K562 (cell line): ENCODE measurements around the gene JMY. TPM values are rescaled to one million over a fixed set of nuclear protein-coding genes. Genes with fewer than 3 reads are reported as not detected.

Source experiments
- EZH2 ChIP-seq: IDR thresholded peaks from 2 replicates; pipeline ENCODE4 v1.6.1; 2012; ENCODE audit warnings: low read depth, mild to moderate bottlenecking, inconsistent platforms, low read length, borderline replicate concordance
- ZNF311 ChIP-seq: fragments of 250-450 bp; sonication (Bioruptor Pico); IDR thresholded peaks from 2 replicates; pipeline ENCODE4 v1.4.0; 2020; ENCODE audit warnings: mild to moderate bottlenecking, moderate library complexity
- polyA plus RNA-seq, 8 experiments: library from polyadenylated mRNA; depleted of rRNA in 4 of 8; stranded (reverse) in 5 of 8; unstranded in 3 of 8; fragments of >200 nt; fragmentation: Nextera tagmentation in 2 of 8; fragmentation: Illumina TruSeq in 1 of 8; extraction: Ambion mirVana in 2 of 8; extraction: Trizol in 1 of 8; gene quantifications; 2 replicates each; pipeline versions ENCODE4 v1.2.1 to v1.2.3, GENCODE V29; 2011 to 2014; ENCODE audit warnings: inconsistent platforms in 1 of 8, missing spikeins in 1 of 8
- total RNA-seq, 7 experiments: library from RNA; depleted of rRNA in 6 of 7; stranded (reverse); fragments of >200 nt in 6 of 7; fragmentation: Illumina TruSeq in 2 of 7; extraction: Trizol in 2 of 7; gene quantifications; 2 replicates each; pipeline versions ENCODE4 v1.2.1 to v1.2.3, GENCODE V29; 2011 to 2021; ENCODE audit warnings: low replicate concordance in 1 of 7
- TF ChIP-seq, protein P1 (sequence below): fragments of 250-450 bp; sonication (Bioruptor Pico); IDR thresholded peaks from 2 replicates; pipeline ENCODE4 v1.4.0; 2020
- TF ChIP-seq, protein P2 (sequence below), 3 experiments: IDR thresholded peaks in 2 of 3; conservative IDR thresholded peaks in 1 of 3; 2 replicates each; pipeline ENCODE4 v1.5.1; 2011 to 2012; ENCODE audit warnings: low read length in 3 of 3, mild to moderate bottlenecking in 3 of 3, control low read depth in 2 of 3, improper control_type of control experiment in 1 of 3, inconsistent platforms in 1 of 3, low read depth in 1 of 3, mixed read lengths in 1 of 3, moderate library complexity in 1 of 3; ENCODE audit not compliant: insufficient read depth in 2 of 3
- TF ChIP-seq, protein P3 (sequence below): IDR thresholded peaks from 2 replicates; pipeline ENCODE4 v1.6.1; 2011; ENCODE audit warnings: borderline replicate concordance, low read depth, mild to moderate bottlenecking, moderate library complexity, low read length; ENCODE audit not compliant: insufficient read depth, poor library complexity, severe bottlenecking
- TF ChIP-seq, protein P4 (sequence below), 2 experiments: fragments of 450-650 bp; formaldehyde crosslinking in 1 of 2; IDR thresholded peaks; 2 replicates each; pipeline versions ENCODE4 v1.4.0 to v1.6.1; 2014 to 2020; ENCODE audit warnings: mild to moderate bottlenecking in 2 of 2, borderline replicate concordance in 1 of 2, low read depth in 1 of 2

JMY gene
- total and polyA plus RNA-seq, 9 of the 15 experiments (the other 6 are each of a cell fraction or from before 2014, with no cell fraction given), result 1.1 to 5.5 (median 3.7) TPM

DNA sequence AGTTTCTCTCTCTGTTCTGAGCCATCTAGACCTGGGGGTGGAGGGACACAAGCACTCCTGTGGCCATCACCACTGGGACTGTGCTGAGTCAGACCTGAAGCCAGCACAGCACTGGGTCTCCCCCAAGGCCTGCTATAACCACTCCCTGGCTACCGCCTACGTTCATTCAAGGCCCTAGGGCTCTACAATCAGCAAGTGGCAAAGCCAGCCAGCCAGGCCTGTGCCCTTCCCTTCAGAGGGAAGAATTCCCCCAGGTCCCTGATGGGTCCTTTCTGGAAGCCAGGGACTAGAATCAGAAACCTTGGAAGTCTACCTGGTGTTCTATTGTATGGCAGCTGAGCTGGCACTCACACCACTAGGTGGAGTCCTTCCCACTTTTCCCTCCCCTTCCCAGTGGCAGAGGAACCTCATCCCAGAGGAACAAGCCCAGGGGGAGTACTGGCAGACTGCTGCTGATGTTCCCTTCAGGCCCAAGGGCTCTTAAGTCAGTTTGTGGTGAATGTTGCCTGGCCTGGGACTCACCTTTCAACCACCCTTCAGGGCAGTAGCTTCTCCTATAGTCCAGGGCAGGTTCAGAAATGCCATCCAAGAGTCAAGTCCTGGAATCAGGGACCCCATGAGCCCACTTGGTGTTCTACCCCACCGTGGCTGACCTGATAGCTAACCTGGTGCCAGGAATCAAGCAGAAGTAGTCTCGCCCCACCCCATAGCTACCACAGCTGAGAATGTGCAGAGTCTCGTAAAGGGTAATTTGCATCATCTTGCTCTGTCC, 20.0 kb downstream of the JMY start (continued):
- TF ChIP-seq, protein P1, sequence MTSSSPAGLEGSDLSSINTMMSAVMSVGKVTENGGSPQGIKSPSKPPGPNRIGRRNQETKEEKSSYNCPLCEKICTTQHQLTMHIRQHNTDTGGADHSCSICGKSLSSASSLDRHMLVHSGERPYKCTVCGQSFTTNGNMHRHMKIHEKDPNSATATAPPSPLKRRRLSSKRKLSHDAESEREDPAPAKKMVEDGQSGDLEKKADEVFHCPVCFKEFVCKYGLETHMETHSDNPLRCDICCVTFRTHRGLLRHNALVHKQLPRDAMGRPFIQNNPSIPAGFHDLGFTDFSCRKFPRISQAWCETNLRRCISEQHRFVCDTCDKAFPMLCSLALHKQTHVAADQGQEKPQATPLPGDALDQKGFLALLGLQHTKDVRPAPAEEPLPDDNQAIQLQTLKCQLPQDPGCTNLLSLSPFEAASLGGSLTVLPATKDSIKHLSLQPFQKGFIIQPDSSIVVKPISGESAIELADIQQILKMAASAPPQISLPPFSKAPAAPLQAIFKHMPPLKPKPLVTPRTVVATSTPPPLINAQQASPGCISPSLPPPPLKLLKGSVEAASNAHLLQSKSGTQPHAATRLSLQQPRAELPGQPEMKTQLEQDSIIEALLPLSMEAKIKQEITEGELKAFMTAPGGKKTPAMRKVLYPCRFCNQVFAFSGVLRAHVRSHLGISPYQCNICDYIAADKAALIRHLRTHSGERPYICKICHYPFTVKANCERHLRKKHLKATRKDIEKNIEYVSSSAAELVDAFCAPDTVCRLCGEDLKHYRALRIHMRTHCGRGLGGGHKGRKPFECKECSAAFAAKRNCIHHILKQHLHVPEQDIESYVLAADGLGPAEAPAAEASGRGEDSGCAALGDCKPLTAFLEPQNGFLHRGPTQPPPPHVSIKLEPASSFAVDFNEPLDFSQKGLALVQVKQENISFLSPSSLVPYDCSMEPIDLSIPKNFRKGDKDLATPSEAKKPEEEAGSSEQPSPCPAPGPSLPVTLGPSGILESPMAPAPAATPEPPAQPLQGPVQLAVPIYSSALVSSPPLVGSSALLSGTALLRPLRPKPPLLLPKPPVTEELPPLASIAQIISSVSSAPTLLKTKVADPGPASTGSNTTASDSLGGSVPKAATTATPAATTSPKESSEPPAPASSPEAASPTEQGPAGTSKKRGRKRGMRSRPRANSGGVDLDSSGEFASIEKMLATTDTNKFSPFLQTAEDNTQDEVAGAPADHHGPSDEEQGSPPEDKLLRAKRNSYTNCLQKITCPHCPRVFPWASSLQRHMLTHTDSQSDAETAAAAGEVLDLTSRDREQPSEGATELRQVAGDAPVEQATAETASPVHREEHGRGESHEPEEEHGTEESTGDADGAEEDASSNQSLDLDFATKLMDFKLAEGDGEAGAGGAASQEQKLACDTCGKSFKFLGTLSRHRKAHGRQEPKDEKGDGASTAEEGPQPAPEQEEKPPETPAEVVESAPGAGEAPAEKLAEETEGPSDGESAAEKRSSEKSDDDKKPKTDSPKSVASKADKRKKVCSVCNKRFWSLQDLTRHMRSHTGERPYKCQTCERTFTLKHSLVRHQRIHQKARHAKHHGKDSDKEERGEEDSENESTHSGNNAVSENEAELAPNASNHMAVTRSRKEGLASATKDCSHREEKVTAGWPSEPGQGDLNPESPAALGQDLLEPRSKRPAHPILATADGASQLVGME (CRISPR knock-in tag), result no peak
- no peak for TF ChIP-seq ZNF311 (CRISPR knock-in tag)
- TF ChIP-seq, protein P2, sequence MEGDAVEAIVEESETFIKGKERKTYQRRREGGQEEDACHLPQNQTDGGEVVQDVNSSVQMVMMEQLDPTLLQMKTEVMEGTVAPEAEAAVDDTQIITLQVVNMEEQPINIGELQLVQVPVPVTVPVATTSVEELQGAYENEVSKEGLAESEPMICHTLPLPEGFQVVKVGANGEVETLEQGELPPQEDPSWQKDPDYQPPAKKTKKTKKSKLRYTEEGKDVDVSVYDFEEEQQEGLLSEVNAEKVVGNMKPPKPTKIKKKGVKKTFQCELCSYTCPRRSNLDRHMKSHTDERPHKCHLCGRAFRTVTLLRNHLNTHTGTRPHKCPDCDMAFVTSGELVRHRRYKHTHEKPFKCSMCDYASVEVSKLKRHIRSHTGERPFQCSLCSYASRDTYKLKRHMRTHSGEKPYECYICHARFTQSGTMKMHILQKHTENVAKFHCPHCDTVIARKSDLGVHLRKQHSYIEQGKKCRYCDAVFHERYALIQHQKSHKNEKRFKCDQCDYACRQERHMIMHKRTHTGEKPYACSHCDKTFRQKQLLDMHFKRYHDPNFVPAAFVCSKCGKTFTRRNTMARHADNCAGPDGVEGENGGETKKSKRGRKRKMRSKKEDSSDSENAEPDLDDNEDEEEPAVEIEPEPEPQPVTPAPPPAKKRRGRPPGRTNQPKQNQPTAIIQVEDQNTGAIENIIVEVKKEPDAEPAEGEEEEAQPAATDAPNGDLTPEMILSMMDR (IDR thresholded peaks at IDR 0.05 in 2 of 3, conservative IDR thresholded peaks at IDR 0.05 in 1 of 3; ENCODE audit: insufficient read depth in 2 of 3, low read depth in 1 of 3, low read length in 3 of 3), result peak; percentile 42 to 74 (median 64); a peak in 5 of 6 replicates
- TF ChIP-seq EZH2, result no peak
- TF ChIP-seq, protein P3, sequence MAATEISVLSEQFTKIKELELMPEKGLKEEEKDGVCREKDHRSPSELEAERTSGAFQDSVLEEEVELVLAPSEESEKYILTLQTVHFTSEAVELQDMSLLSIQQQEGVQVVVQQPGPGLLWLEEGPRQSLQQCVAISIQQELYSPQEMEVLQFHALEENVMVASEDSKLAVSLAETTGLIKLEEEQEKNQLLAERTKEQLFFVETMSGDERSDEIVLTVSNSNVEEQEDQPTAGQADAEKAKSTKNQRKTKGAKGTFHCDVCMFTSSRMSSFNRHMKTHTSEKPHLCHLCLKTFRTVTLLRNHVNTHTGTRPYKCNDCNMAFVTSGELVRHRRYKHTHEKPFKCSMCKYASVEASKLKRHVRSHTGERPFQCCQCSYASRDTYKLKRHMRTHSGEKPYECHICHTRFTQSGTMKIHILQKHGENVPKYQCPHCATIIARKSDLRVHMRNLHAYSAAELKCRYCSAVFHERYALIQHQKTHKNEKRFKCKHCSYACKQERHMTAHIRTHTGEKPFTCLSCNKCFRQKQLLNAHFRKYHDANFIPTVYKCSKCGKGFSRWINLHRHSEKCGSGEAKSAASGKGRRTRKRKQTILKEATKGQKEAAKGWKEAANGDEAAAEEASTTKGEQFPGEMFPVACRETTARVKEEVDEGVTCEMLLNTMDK, result peak; percentile 69
- TF ChIP-seq, protein P4, sequence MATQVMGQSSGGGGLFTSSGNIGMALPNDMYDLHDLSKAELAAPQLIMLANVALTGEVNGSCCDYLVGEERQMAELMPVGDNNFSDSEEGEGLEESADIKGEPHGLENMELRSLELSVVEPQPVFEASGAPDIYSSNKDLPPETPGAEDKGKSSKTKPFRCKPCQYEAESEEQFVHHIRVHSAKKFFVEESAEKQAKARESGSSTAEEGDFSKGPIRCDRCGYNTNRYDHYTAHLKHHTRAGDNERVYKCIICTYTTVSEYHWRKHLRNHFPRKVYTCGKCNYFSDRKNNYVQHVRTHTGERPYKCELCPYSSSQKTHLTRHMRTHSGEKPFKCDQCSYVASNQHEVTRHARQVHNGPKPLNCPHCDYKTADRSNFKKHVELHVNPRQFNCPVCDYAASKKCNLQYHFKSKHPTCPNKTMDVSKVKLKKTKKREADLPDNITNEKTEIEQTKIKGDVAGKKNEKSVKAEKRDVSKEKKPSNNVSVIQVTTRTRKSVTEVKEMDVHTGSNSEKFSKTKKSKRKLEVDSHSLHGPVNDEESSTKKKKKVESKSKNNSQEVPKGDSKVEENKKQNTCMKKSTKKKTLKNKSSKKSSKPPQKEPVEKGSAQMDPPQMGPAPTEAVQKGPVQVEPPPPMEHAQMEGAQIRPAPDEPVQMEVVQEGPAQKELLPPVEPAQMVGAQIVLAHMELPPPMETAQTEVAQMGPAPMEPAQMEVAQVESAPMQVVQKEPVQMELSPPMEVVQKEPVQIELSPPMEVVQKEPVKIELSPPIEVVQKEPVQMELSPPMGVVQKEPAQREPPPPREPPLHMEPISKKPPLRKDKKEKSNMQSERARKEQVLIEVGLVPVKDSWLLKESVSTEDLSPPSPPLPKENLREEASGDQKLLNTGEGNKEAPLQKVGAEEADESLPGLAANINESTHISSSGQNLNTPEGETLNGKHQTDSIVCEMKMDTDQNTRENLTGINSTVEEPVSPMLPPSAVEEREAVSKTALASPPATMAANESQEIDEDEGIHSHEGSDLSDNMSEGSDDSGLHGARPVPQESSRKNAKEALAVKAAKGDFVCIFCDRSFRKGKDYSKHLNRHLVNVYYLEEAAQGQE (IDR thresholded peaks at IDR 0.05; ENCODE audit: borderline replicate concordance), result 0 out of 2 replicates have a peak, but pooled peaks have one; percentile 19
- TF ChIP-seq, protein P4 (CRISPR knock-in tag; IDR thresholded peaks at IDR 0.05; ENCODE audit: low read depth), result no peak
